SK-N-SH treated with all-trans-retinoic acid at 6 μM for 48 hours (cell line): ENCODE measurements around the gene PAQR8.

Experiments used
- ATAC-seq: fragments of 200-7000 bp; cut with Tn5 transposase; 3 replicates; pipeline ENCODE4 v1.9.1; 2020; ENCODE audit warnings: mild to moderate bottlenecking, moderate library complexity
- BACH2 ChIP-seq: fragments of 250-450 bp; sonication (Bioruptor Pico); IDR thresholded peaks from 2 replicates; pipeline ENCODE4 v1.9.0; 2021; ENCODE audit warnings: mild to moderate bottlenecking, borderline replicate concordance
- CSDC2 ChIP-seq: fragments of 250-450 bp; sonication (Bioruptor Pico); IDR thresholded peaks from 2 replicates; pipeline ENCODE4 v1.5.0; 2020; ENCODE audit warnings: mild to moderate bottlenecking, moderate library complexity
- ESRRG ChIP-seq: fragments of 250-450 bp; sonication (Bioruptor Pico); IDR thresholded peaks from 2 replicates; pipeline ENCODE4 v1.6.1; 2021; ENCODE audit warnings: mild to moderate bottlenecking
- GLIS3 ChIP-seq: fragments of 250-450 bp; sonication (Bioruptor Pico); IDR thresholded peaks from 2 replicates; pipeline ENCODE4 v1.5.0; 2020; ENCODE audit warnings: mild to moderate bottlenecking, moderate library complexity
- OSR1 ChIP-seq: fragments of 250-450 bp; sonication (Bioruptor Pico); IDR thresholded peaks from 2 replicates; pipeline ENCODE4 v1.8.0; 2022; ENCODE audit warnings: moderate library complexity, mild to moderate bottlenecking, inconsistent platforms
- PPARA ChIP-seq: fragments of 250-450 bp; sonication (Bioruptor Pico); IDR thresholded peaks from 2 replicates; pipeline ENCODE4 v1.5.0; 2020; ENCODE audit warnings: mild to moderate bottlenecking, borderline replicate concordance
- RARB ChIP-seq: fragments of 250-450 bp; sonication (Bioruptor Pico); IDR thresholded peaks from 2 replicates; pipeline ENCODE4 v1.8.0; 2021; ENCODE audit warnings: mild to moderate bottlenecking, moderate library complexity
- SNAI2 ChIP-seq: fragments of 250-450 bp; sonication (Bioruptor Pico); IDR thresholded peaks from 2 replicates; pipeline ENCODE4 v1.5.0; 2020; ENCODE audit warnings: mild to moderate bottlenecking, moderate library complexity
- TCF4 ChIP-seq: fragments of 250-450 bp; sonication (Bioruptor Pico); IDR thresholded peaks from 2 replicates; pipeline ENCODE4 v1.8.0; 2021; ENCODE audit warnings: mild to moderate bottlenecking, moderate library complexity, borderline replicate concordance
- TOX ChIP-seq: fragments of 250-450 bp; sonication (Bioruptor Pico); IDR thresholded peaks from 2 replicates; pipeline ENCODE4 v1.8.0; 2021; ENCODE audit warnings: mild to moderate bottlenecking, moderate library complexity, borderline replicate concordance
- ZC3H10 ChIP-seq: fragments of 250-450 bp; sonication (Bioruptor Pico); IDR thresholded peaks from 2 replicates; pipeline ENCODE4 v1.5.1; 2021; ENCODE audit warnings: mild to moderate bottlenecking, moderate library complexity
- ZFP30 ChIP-seq: fragments of 450-650 bp; formaldehyde crosslinking; IDR thresholded peaks from 2 replicates; pipeline ENCODE4 v1.5.0; 2022; ENCODE audit warnings: mild to moderate bottlenecking, moderate library complexity
- ZNF565 ChIP-seq: fragments of 450-650 bp; formaldehyde crosslinking; conservative IDR thresholded peaks from 2 replicates; pipeline ENCODE4 v1.5.0; 2020; ENCODE audit warnings: low read depth, mild to moderate bottlenecking, moderate library complexity
- ZNF70 ChIP-seq: fragments of 450-650 bp; formaldehyde crosslinking; IDR thresholded peaks from 2 replicates; pipeline ENCODE4 v1.5.0; 2020; ENCODE audit warnings: mild to moderate bottlenecking, moderate library complexity
- ZNF8 ChIP-seq: fragments of 450-650 bp; formaldehyde crosslinking; IDR thresholded peaks from 2 replicates; pipeline ENCODE4 v1.5.0; 2020; ENCODE audit warnings: mild to moderate bottlenecking, moderate library complexity
- TF ChIP-seq, protein P1 (sequence below): fragments of 250-450 bp; sonication (Bioruptor Pico); IDR thresholded peaks from 2 replicates; pipeline ENCODE4 v1.5.1; 2020; ENCODE audit warnings: low read depth, mild to moderate bottlenecking, moderate library complexity
- TF ChIP-seq, protein P2 (sequence below): fragments of 250-450 bp; sonication (Bioruptor Pico); IDR thresholded peaks from 2 replicates; pipeline ENCODE4 v1.5.1; 2021; ENCODE audit warnings: mild to moderate bottlenecking, moderate library complexity
- TF ChIP-seq, protein P3 (sequence below): fragments of 250-450 bp; sonication (Bioruptor Pico); IDR thresholded peaks from 2 replicates; pipeline ENCODE4 v1.8.0; 2021; ENCODE audit warnings: low read depth, mild to moderate bottlenecking, moderate library complexity, borderline replicate concordance
- TF ChIP-seq, protein P4 (sequence below): fragments of 250-450 bp; sonication (Bioruptor Pico); IDR thresholded peaks from 2 replicates; pipeline ENCODE4 v1.5.0; 2020; ENCODE audit warnings: mild to moderate bottlenecking, moderate library complexity
- TF ChIP-seq, protein P5 (sequence below): fragments of 250-450 bp; sonication (Bioruptor Pico); IDR thresholded peaks from 2 replicates; pipeline ENCODE4 v1.8.0; 2020; ENCODE audit warnings: mild to moderate bottlenecking, moderate library complexity, borderline replicate concordance

Gene PAQR8

DNA sequence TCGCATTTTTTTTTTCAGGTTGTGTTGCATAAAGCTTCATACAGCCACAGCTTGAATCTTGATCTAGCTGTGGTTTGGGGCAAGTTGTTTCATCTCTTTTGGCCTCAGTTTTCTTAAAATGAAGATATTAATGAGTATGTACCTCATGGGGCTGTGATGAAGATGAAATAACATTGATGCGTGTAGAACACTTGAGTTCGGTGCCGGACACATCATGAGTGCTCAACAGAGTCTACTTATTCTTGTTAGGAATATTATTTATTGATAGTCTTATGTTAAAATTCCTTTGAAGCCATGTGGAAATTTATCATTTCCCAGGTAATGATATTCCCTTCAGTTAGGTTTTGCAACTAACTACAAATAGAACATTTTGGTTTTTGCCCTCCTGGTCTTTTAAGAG, 3.4 kb downstream of the PAQR8 start:
- TF ChIP-seq CSDC2 (CRISPR knock-in tag): no peak
- TF ChIP-seq, protein P1, sequence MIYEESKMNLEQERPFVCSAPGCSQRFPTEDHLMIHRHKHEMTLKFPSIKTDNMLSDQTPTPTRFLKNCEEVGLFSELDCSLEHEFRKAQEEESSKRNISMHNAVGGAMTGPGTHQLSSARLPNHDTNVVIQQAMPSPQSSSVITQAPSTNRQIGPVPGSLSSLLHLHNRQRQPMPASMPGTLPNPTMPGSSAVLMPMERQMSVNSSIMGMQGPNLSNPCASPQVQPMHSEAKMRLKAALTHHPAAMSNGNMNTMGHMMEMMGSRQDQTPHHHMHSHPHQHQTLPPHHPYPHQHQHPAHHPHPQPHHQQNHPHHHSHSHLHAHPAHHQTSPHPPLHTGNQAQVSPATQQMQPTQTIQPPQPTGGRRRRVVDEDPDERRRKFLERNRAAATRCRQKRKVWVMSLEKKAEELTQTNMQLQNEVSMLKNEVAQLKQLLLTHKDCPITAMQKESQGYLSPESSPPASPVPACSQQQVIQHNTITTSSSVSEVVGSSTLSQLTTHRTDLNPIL (CRISPR knock-in tag): no peak
- TF ChIP-seq, protein P2, sequence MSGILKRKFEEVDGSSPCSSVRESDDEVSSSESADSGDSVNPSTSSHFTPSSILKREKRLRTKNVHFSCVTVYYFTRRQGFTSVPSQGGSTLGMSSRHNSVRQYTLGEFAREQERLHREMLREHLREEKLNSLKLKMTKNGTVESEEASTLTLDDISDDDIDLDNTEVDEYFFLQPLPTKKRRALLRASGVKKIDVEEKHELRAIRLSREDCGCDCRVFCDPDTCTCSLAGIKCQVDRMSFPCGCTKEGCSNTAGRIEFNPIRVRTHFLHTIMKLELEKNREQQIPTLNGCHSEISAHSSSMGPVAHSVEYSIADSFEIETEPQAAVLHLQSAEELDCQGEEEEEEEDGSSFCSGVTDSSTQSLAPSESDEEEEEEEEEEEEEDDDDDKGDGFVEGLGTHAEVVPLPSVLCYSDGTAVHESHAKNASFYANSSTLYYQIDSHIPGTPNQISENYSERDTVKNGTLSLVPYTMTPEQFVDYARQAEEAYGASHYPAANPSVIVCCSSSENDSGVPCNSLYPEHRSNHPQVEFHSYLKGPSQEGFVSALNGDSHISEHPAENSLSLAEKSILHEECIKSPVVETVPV (CRISPR knock-in tag): no peak
- no peak for TF ChIP-seq SNAI2 (CRISPR knock-in tag)
- TF ChIP-seq ZNF70 (CRISPR knock-in tag): no peak
- TF ChIP-seq ZC3H10 (CRISPR knock-in tag): no peak
- TF ChIP-seq ZFP30 (CRISPR knock-in tag): no peak
- TF ChIP-seq, protein P3, sequence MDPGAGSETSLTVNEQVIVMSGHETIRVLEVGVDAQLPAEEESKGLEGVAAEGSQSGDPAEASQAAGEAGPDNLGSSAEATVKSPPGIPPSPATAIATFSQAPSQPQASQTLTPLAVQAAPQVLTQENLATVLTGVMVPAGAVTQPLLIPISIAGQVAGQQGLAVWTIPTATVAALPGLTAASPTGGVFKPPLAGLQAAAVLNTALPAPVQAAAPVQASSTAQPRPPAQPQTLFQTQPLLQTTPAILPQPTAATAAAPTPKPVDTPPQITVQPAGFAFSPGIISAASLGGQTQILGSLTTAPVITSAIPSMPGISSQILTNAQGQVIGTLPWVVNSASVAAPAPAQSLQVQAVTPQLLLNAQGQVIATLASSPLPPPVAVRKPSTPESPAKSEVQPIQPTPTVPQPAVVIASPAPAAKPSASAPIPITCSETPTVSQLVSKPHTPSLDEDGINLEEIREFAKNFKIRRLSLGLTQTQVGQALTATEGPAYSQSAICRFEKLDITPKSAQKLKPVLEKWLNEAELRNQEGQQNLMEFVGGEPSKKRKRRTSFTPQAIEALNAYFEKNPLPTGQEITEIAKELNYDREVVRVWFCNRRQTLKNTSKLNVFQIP: no peak
- no peak for ATAC-seq

DNA sequence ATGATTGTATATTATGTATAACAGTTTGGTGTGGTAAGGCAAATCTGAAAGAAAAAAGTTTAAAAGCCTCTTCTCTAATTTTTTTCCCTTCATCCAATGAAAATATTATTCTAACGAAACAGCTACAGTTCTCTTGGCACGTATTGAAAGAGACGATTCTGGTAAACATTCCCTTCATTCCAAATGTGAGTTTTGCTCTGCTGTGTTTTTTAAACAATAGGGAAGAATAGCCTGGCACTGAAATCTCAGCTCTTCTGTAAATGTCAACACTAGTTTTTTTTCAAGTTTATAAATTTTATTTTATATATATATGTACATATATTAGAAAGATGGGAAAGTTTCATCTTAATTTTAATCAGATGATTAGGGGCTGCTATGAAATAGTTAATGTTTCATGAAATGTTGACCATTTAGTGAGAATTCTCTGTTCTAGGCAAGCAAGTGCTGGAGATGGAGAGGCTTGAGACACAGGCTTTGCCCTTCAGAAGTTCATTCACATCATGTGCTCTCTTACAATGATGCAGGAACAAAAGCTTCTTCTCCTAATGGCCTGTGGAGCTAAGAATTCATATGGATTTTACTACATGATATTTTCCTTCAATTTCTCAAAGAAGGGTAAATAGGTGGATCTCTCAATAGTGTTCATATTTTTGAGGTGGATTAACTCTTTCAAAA, 4.1 kb downstream of the PAQR8 start:
- ATAC-seq: no peak
- TF ChIP-seq ZNF70 (CRISPR knock-in tag) (no peak), OSR1 (CRISPR knock-in tag) (no peak), PPARA (no peak), RARB (CRISPR knock-in tag) (no peak), GLIS3 (no peak), TOX (CRISPR knock-in tag) (no peak), ZC3H10 (CRISPR knock-in tag) (no peak), BACH2 (CRISPR knock-in tag) (no peak), TCF4 (CRISPR knock-in tag) (no peak)
- TF ChIP-seq, protein P3: no peak
- TF ChIP-seq, protein P4, sequence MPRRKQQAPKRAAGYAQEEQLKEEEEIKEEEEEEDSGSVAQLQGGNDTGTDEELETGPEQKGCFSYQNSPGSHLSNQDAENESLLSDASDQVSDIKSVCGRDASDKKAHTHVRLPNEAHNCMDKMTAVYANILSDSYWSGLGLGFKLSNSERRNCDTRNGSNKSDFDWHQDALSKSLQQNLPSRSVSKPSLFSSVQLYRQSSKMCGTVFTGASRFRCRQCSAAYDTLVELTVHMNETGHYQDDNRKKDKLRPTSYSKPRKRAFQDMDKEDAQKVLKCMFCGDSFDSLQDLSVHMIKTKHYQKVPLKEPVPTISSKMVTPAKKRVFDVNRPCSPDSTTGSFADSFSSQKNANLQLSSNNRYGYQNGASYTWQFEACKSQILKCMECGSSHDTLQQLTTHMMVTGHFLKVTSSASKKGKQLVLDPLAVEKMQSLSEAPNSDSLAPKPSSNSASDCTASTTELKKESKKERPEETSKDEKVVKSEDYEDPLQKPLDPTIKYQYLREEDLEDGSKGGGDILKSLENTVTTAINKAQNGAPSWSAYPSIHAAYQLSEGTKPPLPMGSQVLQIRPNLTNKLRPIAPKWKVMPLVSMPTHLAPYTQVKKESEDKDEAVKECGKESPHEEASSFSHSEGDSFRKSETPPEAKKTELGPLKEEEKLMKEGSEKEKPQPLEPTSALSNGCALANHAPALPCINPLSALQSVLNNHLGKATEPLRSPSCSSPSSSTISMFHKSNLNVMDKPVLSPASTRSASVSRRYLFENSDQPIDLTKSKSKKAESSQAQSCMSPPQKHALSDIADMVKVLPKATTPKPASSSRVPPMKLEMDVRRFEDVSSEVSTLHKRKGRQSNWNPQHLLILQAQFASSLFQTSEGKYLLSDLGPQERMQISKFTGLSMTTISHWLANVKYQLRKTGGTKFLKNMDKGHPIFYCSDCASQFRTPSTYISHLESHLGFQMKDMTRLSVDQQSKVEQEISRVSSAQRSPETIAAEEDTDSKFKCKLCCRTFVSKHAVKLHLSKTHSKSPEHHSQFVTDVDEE (CRISPR knock-in tag): no peak

DNA sequence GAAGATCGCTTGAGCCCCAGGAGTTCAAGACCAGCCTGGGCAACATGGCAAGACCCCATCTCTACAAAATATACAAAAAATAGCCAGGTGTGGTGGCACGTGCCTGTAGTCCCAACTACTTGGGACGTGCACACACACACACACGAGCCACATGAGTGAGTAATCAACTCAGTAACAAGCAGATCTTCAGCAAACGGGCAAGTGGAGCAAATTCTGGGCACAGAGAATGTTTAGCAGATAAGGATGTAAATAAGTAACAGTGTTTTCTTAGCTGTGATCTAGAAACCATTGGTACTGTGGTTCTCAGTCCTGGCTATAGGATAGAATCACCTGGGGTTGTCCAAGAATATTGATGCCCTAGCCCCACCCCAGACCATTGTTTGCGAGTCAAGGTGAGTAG, 6.1 kb downstream of the PAQR8 start:
- no peak for TF ChIP-seq TCF4 (CRISPR knock-in tag)
- no peak for TF ChIP-seq PPARA
- TF ChIP-seq ZNF565 (CRISPR knock-in tag): no peak
- TF ChIP-seq OSR1 (CRISPR knock-in tag): no peak
- TF ChIP-seq, all 23 proteins: peak for 0
- no peak for ATAC-seq

DNA sequence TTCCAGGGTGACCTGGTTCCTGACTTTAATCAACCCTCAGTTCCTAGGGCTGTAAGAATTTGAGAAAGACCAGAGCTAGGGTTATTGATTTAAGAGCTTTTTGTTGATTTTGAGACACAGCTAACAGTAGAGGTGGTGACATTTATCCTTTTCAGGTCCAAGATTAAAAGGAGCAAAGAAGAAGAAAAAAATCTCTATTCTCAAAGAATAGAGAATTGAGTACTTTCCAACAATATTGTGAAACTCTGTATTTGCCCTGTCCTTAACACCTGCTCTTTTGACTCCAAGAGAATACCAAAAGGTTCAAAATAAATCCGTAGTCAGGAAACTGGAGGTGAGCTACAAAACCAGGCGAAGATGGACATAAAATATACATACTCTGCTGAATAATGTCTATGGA, 7.3 kb downstream of the PAQR8 start:
- ATAC-seq: no peak
- no peak for TF ChIP-seq ESRRG (CRISPR knock-in tag)
- TF ChIP-seq, protein P4 (CRISPR knock-in tag): no peak
- TF ChIP-seq TCF4 (CRISPR knock-in tag): no peak
- TF ChIP-seq ZNF8: no peak
- no peak for TF ChIP-seq OSR1 (CRISPR knock-in tag)
- TF ChIP-seq, protein P2 (CRISPR knock-in tag): no peak
- TF ChIP-seq ZFP30 (CRISPR knock-in tag): no peak
- TF ChIP-seq RARB (CRISPR knock-in tag): no peak
- TF ChIP-seq, protein P5, sequence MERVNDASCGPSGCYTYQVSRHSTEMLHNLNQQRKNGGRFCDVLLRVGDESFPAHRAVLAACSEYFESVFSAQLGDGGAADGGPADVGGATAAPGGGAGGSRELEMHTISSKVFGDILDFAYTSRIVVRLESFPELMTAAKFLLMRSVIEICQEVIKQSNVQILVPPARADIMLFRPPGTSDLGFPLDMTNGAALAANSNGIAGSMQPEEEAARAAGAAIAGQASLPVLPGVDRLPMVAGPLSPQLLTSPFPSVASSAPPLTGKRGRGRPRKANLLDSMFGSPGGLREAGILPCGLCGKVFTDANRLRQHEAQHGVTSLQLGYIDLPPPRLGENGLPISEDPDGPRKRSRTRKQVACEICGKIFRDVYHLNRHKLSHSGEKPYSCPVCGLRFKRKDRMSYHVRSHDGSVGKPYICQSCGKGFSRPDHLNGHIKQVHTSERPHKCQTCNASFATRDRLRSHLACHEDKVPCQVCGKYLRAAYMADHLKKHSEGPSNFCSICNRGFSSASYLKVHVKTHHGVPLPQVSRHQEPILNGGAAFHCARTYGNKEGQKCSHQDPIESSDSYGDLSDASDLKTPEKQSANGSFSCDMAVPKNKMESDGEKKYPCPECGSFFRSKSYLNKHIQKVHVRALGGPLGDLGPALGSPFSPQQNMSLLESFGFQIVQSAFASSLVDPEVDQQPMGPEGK (CRISPR knock-in tag): no peak
- TF ChIP-seq CSDC2 (CRISPR knock-in tag): no peak
